A673 (cell line): ENCODE measurements around the gene ANKS1B. TPM values are rescaled to one million over a fixed set of nuclear protein-coding genes. Genes with fewer than 3 reads are reported as not detected.

Experiments used
- BruUV-seq: library from RNA; stranded (reverse); fragments of 400-500 nt; replicated peaks from 2 replicates; lab custom pipeline; 2021; lab: Mats Ljungman, UMichigan
- CTCF ChIA-PET: fragments of 300-600 bp; sonication (Branson Sonifier 250); formaldehyde crosslinking; loops from one replicate; lab custom pipeline; 2022; ENCODE audit warnings: antibody characterized with exemption; lab: Charles Lee
- POLR2A ChIA-PET: fragments of 300-600 bp; sonication (Branson Sonifier 250); formaldehyde crosslinking; loops from one replicate; lab custom pipeline; 2022; ENCODE audit warnings: antibody characterized with exemption; ENCODE audit not compliant: low non-redundant PET; lab: Charles Lee
- DNase-seq: peaks from one replicate; pipeline ENCODE4 v3.0.0-alpha.2; 2015; ENCODE audit warnings: low spot score
- H3K27ac ChIP-seq: fragments of 200-600 bp; sonication (generic); 2 replicates; pipeline ENCODE4 v1.5.1; 2016; ENCODE audit warnings: mixed run types, low read depth, mild to moderate bottlenecking, mixed read lengths, antibody characterized with exemption, low read length; ENCODE audit not compliant: poor library complexity, severe bottlenecking
- H3K27me3 ChIP-seq: fragments of 200-600 bp; sonication (generic); replicated peaks from 2 replicates; pipeline ENCODE4 v1.6.1; 2017; ENCODE audit warnings: mixed run types, low read depth, mild to moderate bottlenecking, mixed read lengths, antibody characterized with exemption, low read length; ENCODE audit not compliant: insufficient read depth, poor library complexity
- H3K36me3 ChIP-seq: fragments of 200-600 bp; sonication (generic); 2 replicates; pipeline ENCODE4 v1.6.1; 2016; ENCODE audit warnings: mixed run types, mild to moderate bottlenecking, mixed read lengths, antibody characterized with exemption, low read length; ENCODE audit not compliant: insufficient read depth, poor library complexity, severe bottlenecking
- H3K4me1 ChIP-seq: fragments of 200-600 bp; sonication (generic); 2 replicates; pipeline ENCODE4 v1.6.1; 2017; ENCODE audit warnings: mixed run types, mild to moderate bottlenecking, mixed read lengths, antibody characterized with exemption, low read length; ENCODE audit not compliant: insufficient read depth, poor library complexity, severe bottlenecking
- H3K4me3 ChIP-seq: fragments of 200-600 bp; sonication (generic); 2 replicates; pipeline ENCODE4 v1.5.1; 2016; ENCODE audit warnings: low read depth, mixed run types, mild to moderate bottlenecking, mixed read lengths, low read length; ENCODE audit not compliant: poor library complexity, severe bottlenecking
- H3K9me3 ChIP-seq: fragments of 200-600 bp; sonication (generic); 2 replicates; pipeline ENCODE4 v1.6.1; 2016; ENCODE audit warnings: mixed run types, low read depth, mild to moderate bottlenecking, mixed read lengths, antibody characterized with exemption, low read length; ENCODE audit not compliant: poor library complexity, severe bottlenecking
- CTCF ChIP-seq: fragments of 300-800, 200-600 bp; sonication (generic); conservative IDR thresholded peaks from 2 replicates; pipeline ENCODE4 v1.5.1; 2017; ENCODE audit warnings: low read depth, mild to moderate bottlenecking, antibody characterized with exemption, low read length, moderate library complexity, mixed read lengths
- EZH2 ChIP-seq: fragments of 200-600 bp; sonication (generic); IDR thresholded peaks from 2 replicates; pipeline ENCODE4 v1.6.1; 2017; ENCODE audit warnings: borderline replicate concordance, low read depth, mild to moderate bottlenecking, mixed read lengths, antibody characterized with exemption, low read length; ENCODE audit not compliant: poor library complexity, severe bottlenecking
- intact Hi-C: fragments of 100-400 bp; cut with micrococcal nuclease; formaldehyde crosslinking; loops from one replicate; pipeline ENCODE4 v1.10.0; 2022; ENCODE audit not compliant: unreplicated experiment
- total RNA-seq: library from RNA; stranded (reverse); gene quantifications from 2 replicates; pipeline ENCODE4 v1.2.3, GENCODE V29; 2021

Gene ANKS1B
- total RNA-seq, 1 experiment from 2014 or later, result 0.99 TPM

DNA sequence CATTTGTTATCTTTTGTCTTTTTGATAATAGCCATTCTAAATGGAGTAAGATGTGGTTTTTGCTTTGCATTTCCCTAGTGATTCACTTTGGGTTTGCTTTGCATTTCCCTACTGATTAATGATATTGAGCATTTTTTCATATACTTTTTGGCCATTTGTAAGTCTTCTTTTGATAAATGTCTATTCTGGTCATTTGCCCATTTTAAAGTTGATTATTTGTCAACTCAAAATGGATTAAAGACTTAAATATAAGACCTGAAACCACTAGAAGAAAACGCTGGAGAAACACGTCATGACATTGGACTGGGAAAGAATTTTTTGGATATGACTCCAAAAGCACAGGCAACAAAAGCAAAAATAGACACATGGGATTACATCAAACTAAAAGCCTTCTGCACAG, 1191.6 kb downstream of the ANKS1B start:
- H3K4me3 ChIP-seq, result no peak overlapping the region
- BruUV-seq, result no TSS peak
- H3K9me3 ChIP-seq, result no peaks in the 10 kb centered on the region
- H3K27me3 ChIP-seq, result no peaks in the 10 kb centered on the region
- ChIA-PET POLR2A (no interaction called here), CTCF (no interaction called here)
- TF ChIP-seq CTCF, result no peak
- no peak for DNase-seq
- intact Hi-C loops, result no loop called here
- no peak overlapping the region for H3K27ac ChIP-seq
- H3K4me1 ChIP-seq, result no peaks in the 10 kb centered on the region
- H3K36me3 ChIP-seq, result no peaks in the 10 kb centered on the region

DNA sequence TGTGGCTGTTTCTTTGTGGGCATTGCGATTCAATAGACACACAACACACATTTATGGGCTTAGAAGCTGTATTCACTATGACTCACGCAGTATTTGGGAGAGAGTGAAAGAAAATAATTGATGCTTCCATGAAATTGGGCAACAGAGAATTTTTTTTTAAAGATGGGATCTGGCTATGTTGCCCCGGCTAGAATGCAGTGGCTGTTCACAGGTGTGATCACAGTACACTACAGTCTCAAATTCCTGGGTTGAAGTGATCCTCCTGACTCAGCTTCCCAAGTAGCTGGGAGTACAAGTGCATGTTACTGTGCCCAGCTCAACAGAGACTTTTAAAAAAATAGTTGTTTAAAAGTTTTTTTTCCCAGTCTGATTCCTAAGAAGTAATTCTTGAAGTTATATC, 1193.3 kb downstream of the ANKS1B start:
- ChIA-PET CTCF (no interaction called here), POLR2A (no interaction called here)
- no TSS peak for BruUV-seq
- H3K4me3 ChIP-seq, result no peak overlapping the region
- no peaks in the 10 kb centered on the region for H3K27me3 ChIP-seq
- intact Hi-C loops, result no loop called here
- no peak overlapping the region for H3K27ac ChIP-seq
- H3K36me3 ChIP-seq, result no peaks in the 10 kb centered on the region
- no peak for TF ChIP-seq EZH2
- TF ChIP-seq CTCF, result no peak
- DNase-seq, result no peak
- H3K9me3 ChIP-seq, result no peaks in the 10 kb centered on the region
- H3K4me1 ChIP-seq, result no peaks in the 10 kb centered on the region

- no TSS peak for BruUV-seq
- CTCF ChIA-PET, result interaction anchor here (0.6 kb wide), 1 partner anchor 9 kb away, joined by 4 read pairs; no protein-coding TSS in a partner anchor
These were observed 1196.3 kb downstream of the ANKS1B start for GRCh38 chr12:98788396-98788795.

More at GRCh38 chr12:98788396-98788795, 1196.3 kb downstream of the ANKS1B start:
- intact Hi-C loops, result no loop called here
- Histone ChIP-seq H3K27me3 (no peaks in the 10 kb centered on the region), H3K36me3 (no peaks in the 10 kb centered on the region), H3K4me1 (no peaks in the 10 kb centered on the region), H3K27ac (no peak overlapping the region), H3K9me3 (no peaks in the 10 kb centered on the region), H3K4me3 (no peak overlapping the region)
- TF ChIP-seq EZH2 (no peak), CTCF (no peak)
- POLR2A ChIA-PET, result no interaction called here
- DNase-seq, result no peak
